Tibial nerve (tissue), 4 donors: Measurements from ENCODE around the gene INPP5E. TPM values are rescaled to one million over a fixed set of nuclear protein-coding genes. Genes with fewer than 3 reads are reported as not detected.

Experiments used
- DNase-seq, 2 donors: peaks; one replicate each; pipeline ENCODE4 v3.0.0-alpha.2; 2019; ENCODE audit warnings: low spot score in 2 of 2
- H3K27ac ChIP-seq, 4 donors: fragments of 200-600 bp; sonication (generic) in 3 of 4; one replicate each; pipeline ENCODE4 v1.5.1; 2017 to 2019; ENCODE audit warnings: mild to moderate bottlenecking in 1 of 4
- H3K27me3 ChIP-seq, 2 donors: fragments of 200-600 bp; sonication (generic) in 1 of 2; one replicate each; pipeline versions ENCODE4 v1.5.1 to v1.6.0; 2017 to 2019
- H3K36me3 ChIP-seq, 3 donors: fragments of 200-600 bp; sonication (generic); one replicate each; pipeline ENCODE4 v1.5.1; 2018 to 2019
- H3K4me1 ChIP-seq, 4 donors: fragments of 200-600 bp; sonication (generic) in 3 of 4; one replicate each; pipeline ENCODE4 v1.5.1; 2017 to 2019
- H3K4me3 ChIP-seq, 4 donors: fragments of 200-600 bp; sonication (generic) in 3 of 4; one replicate each; pipeline ENCODE4 v1.5.1; 2017 to 2019; ENCODE audit warnings: mild to moderate bottlenecking in 1 of 4, moderate library complexity in 1 of 4
- H3K9me3 ChIP-seq, 4 donors: fragments of 200-600 bp; sonication (generic) in 3 of 4; one replicate each; pipeline ENCODE4 v1.5.1; 2017 to 2019
- CTCF ChIP-seq, 5 experiments: fragments of 200-600 bp in 3 of 5; fragments of 450-650 bp in 2 of 5; sonication (generic) in 3 of 5; IDR thresholded peaks; one replicate each; pipeline ENCODE4 v1.5.1; 2016 to 2019; ENCODE audit warnings: antibody characterized with exemption in 5 of 5, mild to moderate bottlenecking in 3 of 5, moderate library complexity in 2 of 5
- EP300 ChIP-seq, 2 donors: sonication (generic); formaldehyde crosslinking; IDR thresholded peaks; one replicate each; pipeline ENCODE4 v1.6.1; 2017; ENCODE audit warnings: antibody characterized with exemption in 2 of 2, mild to moderate bottlenecking in 1 of 2
- POLR2A ChIP-seq, 2 donors: fragments of 450-650 bp; IDR thresholded peaks; one replicate each; pipeline ENCODE4 v1.6.1; 2017; ENCODE audit warnings: antibody characterized with exemption in 2 of 2, mild to moderate bottlenecking in 2 of 2, moderate library complexity in 2 of 2
- WGBS, 2 donors: methylation state at CpG; one replicate each; pipeline ENCODE4 v1.1.5; 2018; 5-methylcytosine and 5-hydroxymethylcytosine counted together
- total RNA-seq, 4 donors: library from RNA; depleted of rRNA; stranded (reverse); fragments of >200 nt; gene quantifications; one replicate each; pipeline ENCODE4 v1.1.0, GENCODE V29; 2016

INPP5E gene
- total RNA-seq, 4 donors from 2014 or later = 15.1 to 23.1 (median 18.6) TPM

GRCh38 chr9:136471802-136472487, 32.3 kb upstream of the INPP5E start:
- DNase-seq = no peak
- H3K36me3 ChIP-seq = peaks cover 7 to 100% (median 50%) of the 10 kb centered on the region in 3 donors
- 89% methylated on average over 19 of the region's 19 CpGs for WGBS, 2 donors
- H3K9me3 ChIP-seq = no peaks in the 10 kb centered on the region
- no peak overlapping the region for H3K27ac ChIP-seq
- H3K27me3 ChIP-seq = no peaks in the 10 kb centered on the region
- no peak overlapping the region for H3K4me3 ChIP-seq
- no peaks in the 10 kb centered on the region for H3K4me1 ChIP-seq
- no peak for TF ChIP-seq POLR2A (IDR thresholded peaks at IDR 0.05)
- TF ChIP-seq CTCF (IDR thresholded peaks at IDR 0.05) = no peak
- TF ChIP-seq EP300 (IDR thresholded peaks at IDR 0.05) = no peak

GRCh38 chr9:136470792-136471469, 31.3 kb upstream of the INPP5E start:
- peaks cover 7 to 100% (median 50%) of the 10 kb centered on the region in 3 donors for H3K36me3 ChIP-seq

GRCh38 chr9:136470356-136470755, 30.7 kb upstream of the INPP5E start:
- TF ChIP-seq POLR2A (IDR thresholded peaks at IDR 0.05) (no peak), CTCF (IDR thresholded peaks at IDR 0.05) (no peak), EP300 (IDR thresholded peaks at IDR 0.05) (no peak)
- no peaks in the 10 kb centered on the region for H3K4me1 ChIP-seq
- H3K4me3 ChIP-seq = no peak overlapping the region
- H3K27me3 ChIP-seq = no peaks in the 10 kb centered on the region
- H3K27ac ChIP-seq = no peak overlapping the region
- 87 to 89% methylated on average over 9 to 11 of the region's 11 CpGs for WGBS, 2 donors
- H3K9me3 ChIP-seq = no peaks in the 10 kb centered on the region
- H3K36me3 ChIP-seq = peaks cover 7 to 100% (median 54%) of the 10 kb centered on the region in 3 donors
- DNase-seq = no peak

More at GRCh38 chr9:136470792-136471469, 31.3 kb upstream of the INPP5E start:
- TF ChIP-seq EP300 (IDR thresholded peaks at IDR 0.05) = no peak
- TF ChIP-seq POLR2A (IDR thresholded peaks at IDR 0.05) = no peak
- TF ChIP-seq CTCF (IDR thresholded peaks at IDR 0.05) = no peak
- Histone ChIP-seq H3K4me3 (no peak overlapping the region), H3K9me3 (no peaks in the 10 kb centered on the region), H3K27ac (no peak overlapping the region), H3K27me3 (no peaks in the 10 kb centered on the region), H3K4me1 (no peaks in the 10 kb centered on the region)
- 92 to 95% methylated on average over 12 of the region's 12 CpGs for WGBS, 2 donors
- DNase-seq = no peak

GRCh38 chr9:136467766-136468165, 28.1 kb upstream of the INPP5E start:
- TF ChIP-seq EP300 (IDR thresholded peaks at IDR 0.05) (no peak), CTCF (IDR thresholded peaks at IDR 0.05) (no peak), POLR2A (IDR thresholded peaks at IDR 0.05) (no peak)
- H3K27me3 ChIP-seq = no peaks in the 10 kb centered on the region
- no peaks in the 10 kb centered on the region for H3K9me3 ChIP-seq
- no peak for DNase-seq
- no peak overlapping the region for H3K4me3 ChIP-seq
- peaks cover 8 to 100% (median 53%) of the 10 kb centered on the region in 3 donors for H3K36me3 ChIP-seq
- H3K27ac ChIP-seq = no peak overlapping the region
- no peaks in the 10 kb centered on the region for H3K4me1 ChIP-seq
- 82 to 88% methylated on average over 14 to 15 of the region's 15 CpGs for WGBS, 2 donors

GRCh38 chr9:136466155-136466541, 26.5 kb upstream of the INPP5E start:
- no peak overlapping the region for H3K4me3 ChIP-seq
- H3K27me3 ChIP-seq = no peaks in the 10 kb centered on the region
- H3K36me3 ChIP-seq = peaks cover 8 to 100% (median 50%) of the 10 kb centered on the region in 3 donors
- no peaks in the 10 kb centered on the region for H3K9me3 ChIP-seq
- TF ChIP-seq CTCF (IDR thresholded peaks at IDR 0.05) (no peak), POLR2A (IDR thresholded peaks at IDR 0.05) (no peak), EP300 (IDR thresholded peaks at IDR 0.05) (no peak)
- no peaks in the 10 kb centered on the region for H3K4me1 ChIP-seq
- no peak overlapping the region for H3K27ac ChIP-seq
- 95% methylated on average over 30 of the region's 30 CpGs for WGBS, 2 donors
- no peak for DNase-seq
